ENCODE results near the gene SCAMP5.

DNA sequence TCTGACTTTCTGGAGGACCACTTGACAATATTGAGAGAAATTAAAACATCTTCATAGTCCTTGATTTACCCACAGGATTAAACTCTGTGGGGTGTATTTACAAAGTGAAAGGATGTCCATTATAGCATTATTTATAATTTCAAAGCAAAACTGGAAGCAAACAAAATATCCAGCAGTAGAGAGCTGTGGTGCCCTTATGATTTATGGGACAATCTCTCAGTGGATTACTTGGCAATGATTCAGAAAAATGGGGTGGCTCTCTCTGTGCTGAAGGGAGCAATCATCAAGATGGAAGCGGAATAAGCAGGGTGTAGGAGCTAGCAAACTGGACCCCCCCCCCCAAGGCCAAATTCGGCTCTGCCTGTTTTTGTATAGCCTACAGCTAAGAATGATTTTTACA is 37.0 kb downstream of the SCAMP5 start:
- TF ChIP-seq POLR2A (IDR thresholded peaks at IDR 0.05; ENCODE audit: low read length), result no peak
- no peak for TF ChIP-seq GATA1 (IDR thresholded peaks at IDR 0.05; ENCODE audit: low read depth, low read length)

Measured in erythroblast (primary cell).